RWPE1 (cell line): ENCODE data around the gene SYNE1.

Experiments
- CTCF ChIA-PET: fragments of 350-600 bp; sonication (Branson Sonifier 250); formaldehyde crosslinking; extraction: SDS; loops from one replicate; lab custom pipeline; 2021; lab: Yijun Ruan, JAX
- POLR2A ChIA-PET: fragments of 400-600 bp; formaldehyde crosslinking; extraction: SDS; loops from one replicate; lab custom pipeline; 2020; ENCODE audit warnings: antibody characterized with exemption; ENCODE audit not compliant: low non-redundant PET; lab: Yijun Ruan, JAX
- DNase-seq: peaks from one replicate; pipeline ENCODE4 v3.0.0; 2012; ENCODE audit warnings: low spot score
- H3K27ac ChIP-seq: fragments of 450-650 bp; 2 replicates; pipeline ENCODE4 v1.5.1; 2017
- CTCF ChIP-seq: fragments of 450-650 bp; conservative IDR thresholded peaks from 2 replicates; pipeline ENCODE4 v1.5.1; 2017; ENCODE audit warnings: low read depth, mild to moderate bottlenecking

SYNE1 gene

DNA sequence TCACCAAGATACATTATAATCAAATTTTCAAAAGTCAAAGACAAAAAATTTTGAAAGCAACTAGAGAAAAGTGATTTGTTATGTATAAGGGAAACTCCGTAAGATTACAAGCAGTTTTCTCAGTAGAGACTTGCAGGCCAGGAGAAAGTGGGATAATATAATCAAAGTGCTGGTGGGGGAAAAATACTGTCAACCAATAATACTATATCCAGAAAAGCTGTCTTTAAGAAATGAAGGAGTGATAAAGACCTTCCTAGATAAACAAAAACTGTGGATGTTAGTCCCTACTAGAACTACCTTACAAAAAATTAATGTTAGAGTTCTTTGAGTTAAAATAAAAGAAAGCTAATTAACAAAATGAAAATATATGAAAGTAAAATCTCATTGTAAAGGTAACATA is 79.7 kb downstream of the SYNE1 start:
- no peak for DNase-seq
- ChIA-PET CTCF (interaction anchor here (0.7 to 1.9 kb wide), 4 partner anchors 18 to 113 kb away, joined by 3 to 5 read pairs (median 4); no protein-coding TSS in a partner anchor), POLR2A (no interaction called here)
- H3K27ac ChIP-seq: no peak overlapping the region
- no peak for TF ChIP-seq CTCF

DNA sequence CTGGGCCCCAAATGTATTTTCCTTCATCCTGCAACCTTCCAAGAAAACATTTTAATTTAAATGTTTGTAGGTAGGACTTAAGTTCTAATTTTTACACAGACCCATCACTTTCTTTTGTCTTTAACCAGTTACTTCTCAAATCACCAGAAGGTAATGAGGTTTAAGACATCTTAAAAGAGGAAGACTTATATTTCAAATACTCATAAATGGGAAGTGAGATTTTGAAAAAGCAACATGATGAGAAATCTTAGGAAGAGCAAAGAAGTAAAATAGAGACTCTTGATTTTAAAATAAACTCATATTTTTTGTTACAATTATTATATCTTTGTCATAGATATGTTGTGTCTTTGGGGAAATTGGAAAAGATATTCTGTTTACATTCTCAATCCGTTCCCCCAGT is 82.3 kb downstream of the SYNE1 start:
- no peak for TF ChIP-seq CTCF
- no peak for DNase-seq
- no peak overlapping the region for H3K27ac ChIP-seq
- POLR2A ChIA-PET: no interaction called here
- CTCF ChIA-PET: no interaction called here

DNA sequence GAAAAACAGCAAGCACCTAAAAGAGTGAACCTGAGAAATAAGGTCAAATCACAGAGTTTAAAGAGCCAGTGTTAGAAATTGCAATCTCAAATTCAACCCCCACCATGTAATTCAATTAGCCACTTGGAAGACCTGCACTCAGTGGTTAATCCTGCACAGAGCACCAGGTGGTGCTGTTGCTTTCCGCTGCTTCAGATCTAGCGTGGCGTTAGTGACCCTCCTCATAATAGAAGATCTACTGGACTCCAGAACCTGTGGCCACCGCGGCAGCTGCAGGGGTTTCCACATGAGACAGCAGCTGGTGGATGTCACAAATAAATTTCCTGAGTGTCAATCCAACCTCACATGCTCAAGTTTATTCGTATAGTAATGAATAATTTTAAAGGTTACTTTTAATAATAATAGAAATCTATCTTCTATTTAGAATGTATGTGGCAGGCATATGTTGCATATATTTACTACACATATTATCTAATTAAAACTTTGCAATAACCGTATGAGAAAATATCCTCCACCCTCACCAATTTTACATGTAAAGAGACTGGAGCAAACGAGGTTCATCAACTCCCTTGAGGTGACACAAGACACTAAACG is 84.4 kb downstream of the SYNE1 start:
- no peak overlapping the region for H3K27ac ChIP-seq
- CTCF ChIA-PET: interaction anchor here (0.5 to 4.0 kb wide), 10 partner anchors 11 to 256 kb away, joined by 3 to 33 read pairs (median 4); no protein-coding TSS in a partner anchor
- POLR2A ChIA-PET: no interaction called here
- TF ChIP-seq CTCF: peak; percentile 89
- peak; percentile 64 for DNase-seq

DNA sequence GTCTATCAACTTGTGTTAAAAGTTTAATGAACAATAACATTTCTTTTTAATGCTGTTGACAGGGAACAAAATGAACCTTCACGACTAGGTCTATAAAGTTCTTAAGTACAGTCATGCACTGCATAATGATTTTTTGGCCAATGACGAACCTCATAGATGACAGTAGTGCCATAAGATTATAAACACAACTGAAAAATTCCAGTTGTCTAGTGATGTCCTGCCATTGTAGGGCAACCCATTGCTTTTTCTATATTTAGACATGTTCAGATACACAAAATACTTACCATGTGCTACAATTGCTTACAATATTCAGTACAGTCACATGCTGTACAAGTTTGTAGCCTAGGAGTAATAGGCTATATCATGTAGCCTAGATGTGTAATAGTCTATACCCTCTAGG is 93.6 kb downstream of the SYNE1 start:
- DNase-seq: no peak
- CTCF ChIA-PET: interaction anchor here (0.7 kb wide), 1 partner anchor 848 kb away, joined by 3 read pairs; no protein-coding TSS in a partner anchor
- TF ChIP-seq CTCF: no peak
- POLR2A ChIA-PET: no interaction called here
- no peak overlapping the region for H3K27ac ChIP-seq

GRCh38 chr6:152540381-152540780 is 96.8 kb downstream of the SYNE1 start:
- TF ChIP-seq CTCF: no peak
- ChIA-PET CTCF (interaction anchor here (0.6 to 0.7 kb wide), 2 partner anchors 19 to 55 kb away, joined by 4 to 5 read pairs; no protein-coding TSS in a partner anchor), POLR2A (no interaction called here)
- no peak for DNase-seq
- H3K27ac ChIP-seq: no peak overlapping the region

DNA sequence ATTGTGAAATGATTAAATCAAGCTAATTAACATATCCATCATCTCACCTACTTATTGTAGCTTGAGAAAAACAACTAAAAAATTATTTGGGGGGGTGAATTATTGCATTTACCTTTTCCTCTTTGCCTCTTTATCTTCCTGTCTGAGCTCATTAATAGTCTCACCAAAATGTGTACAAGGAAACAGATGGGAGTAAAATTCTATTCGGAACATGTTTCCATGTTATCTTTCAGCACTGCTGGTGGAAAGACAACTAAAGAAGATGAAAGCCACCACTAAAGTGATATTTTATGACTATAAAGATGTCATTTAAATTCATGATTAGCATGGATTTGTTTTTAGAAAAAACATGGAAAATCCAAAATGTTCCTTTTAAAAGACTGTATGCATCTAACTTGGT is 102.6 kb downstream of the SYNE1 start:
- no peak for TF ChIP-seq CTCF
- CTCF ChIA-PET: no interaction called here

More for the DNA sequence above, 102.6 kb downstream of the SYNE1 start:
- H3K27ac ChIP-seq: no peak overlapping the region
- no peak for DNase-seq
- POLR2A ChIA-PET: no interaction called here
